GM19452 (cell line): ENCODE results near the gene ANKMY1.

Experiments
- ATAC-seq: cut with Tn5 transposase; IDR thresholded peaks from one replicate; pipeline ENCODE4 v1.9.1; 2021; ENCODE audit not compliant: unreplicated experiment

ANKMY1 gene

DNA sequence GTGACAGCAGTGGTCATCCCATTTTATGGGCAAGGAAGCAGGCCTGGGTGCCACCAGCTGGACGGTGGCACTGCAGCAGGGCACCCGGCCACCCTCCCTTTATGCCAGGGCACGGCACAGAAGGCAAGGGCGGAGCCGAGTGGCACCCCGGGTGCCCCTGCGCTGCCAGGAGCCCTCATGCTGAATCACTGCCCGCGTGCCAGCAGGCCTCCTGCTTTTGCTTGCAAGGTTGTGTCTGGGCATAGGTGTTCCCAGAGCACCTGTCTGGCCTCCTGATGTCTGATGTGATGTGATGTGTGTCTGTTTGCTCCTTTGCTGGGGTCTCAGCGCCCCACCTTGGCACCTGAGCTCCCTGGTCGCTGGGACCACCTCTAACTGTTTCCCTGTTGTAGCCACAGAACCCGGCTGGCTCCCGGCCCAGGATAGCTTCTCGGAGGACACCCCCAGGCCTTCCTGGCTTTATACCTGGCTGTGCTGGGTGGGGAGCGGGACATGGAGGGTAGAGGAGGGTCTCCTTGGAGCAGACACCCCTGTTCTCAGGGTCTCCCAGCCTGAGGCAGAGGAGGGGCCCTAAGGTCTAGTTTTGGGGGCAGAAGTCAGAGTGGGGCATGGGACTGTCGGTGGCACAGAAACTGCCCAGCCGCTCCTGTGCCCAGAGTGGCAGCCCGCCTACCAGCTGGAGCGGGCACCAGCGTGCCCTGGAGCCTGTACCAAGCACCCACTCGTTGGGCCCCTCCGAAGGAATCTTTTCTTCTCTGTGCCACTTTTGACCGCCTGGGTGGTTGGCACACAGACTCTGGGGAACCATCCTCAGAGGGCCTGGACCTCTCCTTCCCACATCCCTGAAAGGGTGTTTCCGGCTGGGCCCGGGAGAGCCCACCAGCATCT is 118.7 kb downstream of the ANKMY1 start:
- ATAC-seq, result no peak

DNA sequence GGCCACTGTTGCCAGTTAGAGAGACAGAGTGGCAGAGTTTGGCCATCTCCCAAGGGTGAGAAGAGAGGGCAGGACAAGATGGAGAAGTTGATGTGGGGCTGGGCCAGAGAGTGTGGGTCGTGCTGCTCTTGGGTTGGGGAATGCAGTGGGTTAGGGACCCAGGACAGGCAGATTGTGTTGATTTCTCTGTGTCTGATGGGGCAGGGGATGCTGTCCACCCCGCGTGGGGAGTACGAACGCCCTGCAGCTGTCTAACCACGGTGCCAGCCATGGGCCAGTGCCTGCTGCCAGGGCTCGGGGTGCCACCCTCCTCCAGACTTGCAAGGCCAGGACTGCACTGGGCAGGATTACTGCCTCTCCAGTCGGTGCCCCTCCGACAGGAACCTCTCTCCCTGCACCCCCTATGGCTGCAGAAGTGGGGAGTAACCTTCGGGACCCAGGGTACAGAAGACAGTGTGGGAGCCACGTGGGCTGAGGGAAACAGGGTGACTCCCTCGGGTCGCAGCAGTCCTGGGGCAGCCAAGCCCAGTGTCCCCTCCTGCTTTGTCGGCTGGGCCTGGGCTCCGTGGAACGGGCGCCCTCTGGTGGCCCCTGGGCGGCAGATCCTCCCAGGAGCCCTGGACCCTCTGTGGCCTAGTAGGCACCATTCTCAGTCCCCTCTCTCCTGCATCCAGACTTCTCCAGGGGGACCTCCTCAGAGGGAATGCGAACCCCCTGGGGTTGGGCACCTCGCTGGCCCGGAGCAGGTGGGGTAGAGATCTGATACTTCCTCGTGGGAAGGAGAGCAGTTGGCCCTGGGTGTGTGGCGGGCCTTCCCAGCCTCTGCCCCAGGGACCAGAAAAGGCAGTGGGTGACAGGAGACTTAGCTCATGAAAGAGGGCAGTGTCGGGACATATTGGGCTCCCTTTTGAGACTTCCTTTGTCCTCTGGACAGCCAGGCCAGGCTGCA is 119.7 kb downstream of the ANKMY1 start:
- ATAC-seq, result peak; percentile 43

DNA sequence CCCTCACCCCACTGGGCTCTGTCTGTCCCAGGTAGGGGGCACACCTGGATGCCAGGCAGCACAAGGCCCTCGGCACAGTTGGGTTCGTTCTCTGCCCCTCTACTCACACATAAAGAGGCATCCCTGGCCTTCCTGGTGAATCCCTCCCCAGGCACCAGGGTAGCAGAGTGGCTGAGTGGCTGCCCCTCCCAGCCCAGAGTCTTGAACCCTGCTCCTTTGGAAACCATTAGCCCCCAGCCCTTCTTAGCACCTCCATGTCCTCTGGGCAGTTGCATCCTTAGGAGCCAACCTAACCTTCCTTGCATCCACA is 120.3 kb downstream of the ANKMY1 start:
- ATAC-seq, result no peak

DNA sequence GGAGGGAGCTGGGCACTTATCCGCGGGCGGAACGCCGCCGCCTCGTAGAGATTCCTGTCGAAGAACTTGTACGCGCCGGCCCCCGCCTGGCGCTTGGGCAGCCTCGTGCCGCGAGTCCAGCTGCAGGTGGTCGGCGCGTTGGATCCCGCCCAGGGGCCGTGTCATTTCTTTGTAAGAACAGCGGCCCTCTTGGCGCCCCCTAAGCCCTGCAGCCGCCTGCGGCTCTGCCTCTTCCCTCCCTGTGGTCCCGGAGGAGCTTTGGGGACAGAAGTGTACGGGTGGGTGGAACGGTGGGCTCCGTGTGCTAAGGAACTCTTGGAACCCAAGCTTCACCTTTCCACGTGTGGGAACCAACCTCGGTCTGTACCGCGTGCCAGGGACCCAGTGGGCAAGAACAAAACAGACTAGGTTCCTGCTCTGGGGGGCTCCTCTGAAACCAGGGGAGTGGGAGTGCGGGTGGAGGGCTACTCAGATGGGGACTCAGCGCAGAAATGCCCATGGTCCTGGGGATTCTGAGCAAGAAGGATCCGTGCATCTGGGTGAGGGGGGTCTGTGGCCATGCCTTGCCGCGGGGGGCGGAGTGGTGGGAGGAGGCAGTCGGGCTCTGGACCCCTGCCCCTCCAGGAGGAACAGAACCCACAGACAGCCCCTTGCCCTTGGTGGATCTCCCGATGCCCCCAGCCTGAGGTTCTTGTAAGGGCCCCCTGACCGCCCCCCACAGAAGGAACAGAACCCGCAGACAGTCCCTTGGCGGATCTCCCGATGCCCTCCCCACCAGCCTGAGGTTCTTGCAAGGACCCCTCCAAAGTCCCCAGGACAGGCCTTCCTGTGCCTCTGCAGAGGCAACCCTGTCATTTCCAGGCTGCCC is 120.9 kb downstream of the ANKMY1 start:
- no peak for ATAC-seq

DNA sequence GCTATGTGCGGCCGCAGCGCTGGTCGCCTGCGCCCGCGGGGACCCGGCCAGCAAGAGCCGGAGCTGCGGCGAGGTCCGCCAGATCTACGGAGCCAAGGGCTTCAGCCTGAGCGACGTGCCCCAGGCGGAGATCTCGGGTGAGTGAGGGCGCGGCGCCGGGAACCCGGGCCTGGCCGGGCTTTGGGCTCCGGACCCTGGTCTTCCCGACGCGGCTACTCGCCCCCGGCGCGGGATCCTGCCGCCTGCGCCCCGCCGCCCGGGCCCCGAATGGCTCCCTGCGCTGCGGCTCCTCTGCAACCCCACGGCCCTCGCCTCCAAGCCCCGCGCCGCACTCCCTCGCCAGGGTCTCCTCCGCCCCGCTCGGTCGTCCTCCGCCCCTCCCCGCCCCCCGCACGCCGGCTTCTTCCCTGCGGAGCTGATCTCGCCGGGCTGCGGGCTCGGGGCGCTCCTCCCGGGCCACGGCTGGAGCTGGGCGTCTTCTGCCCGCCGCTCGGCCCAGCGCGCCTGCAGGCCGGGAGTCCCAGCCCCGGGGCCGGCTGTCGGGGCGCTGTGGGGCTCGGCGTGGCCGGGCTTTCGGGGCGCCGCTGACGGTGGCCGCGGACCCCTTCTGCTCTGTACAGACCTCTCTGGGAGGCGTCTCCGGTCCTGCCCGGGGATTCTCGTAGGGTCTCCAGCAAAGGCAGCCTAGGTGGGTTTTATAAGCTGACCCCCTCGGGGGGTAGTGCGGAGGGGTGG is 121.7 kb downstream of the ANKMY1 start:
- peak; percentile 17 for ATAC-seq

DNA sequence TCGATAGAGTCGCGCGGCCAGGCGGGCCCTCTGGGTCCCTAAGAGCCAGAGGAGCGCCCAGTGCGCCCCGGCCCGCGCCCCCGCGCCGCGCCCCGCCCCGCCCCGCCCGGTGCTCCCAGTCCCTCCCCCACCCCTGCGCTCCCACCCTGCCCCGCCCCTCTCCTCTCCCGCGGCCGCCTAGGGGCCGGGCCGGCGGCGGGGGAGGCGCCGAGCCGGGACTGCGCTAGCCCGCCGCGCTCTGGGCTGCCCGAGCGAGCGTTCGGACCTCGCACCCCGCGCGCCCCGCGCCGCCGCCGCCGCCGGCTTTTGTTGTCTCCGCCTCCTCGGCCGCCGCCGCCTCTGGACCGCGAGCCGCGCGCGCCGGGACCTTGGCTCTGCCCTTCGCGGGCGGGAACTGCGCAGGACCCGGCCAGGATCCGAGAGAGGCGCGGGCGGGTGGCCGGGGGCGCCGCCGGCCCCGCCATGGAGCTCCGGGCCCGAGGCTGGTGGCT is 122.3 kb downstream of the ANKMY1 start, which contains the start of gene GPC1:
Gene GPC1 (plus strand): TSS at position 207 of the 491 bp plus-strand sequence. CDS start 256 bp downstream, at position 463.
- ATAC-seq, result peak; percentile 49

DNA sequence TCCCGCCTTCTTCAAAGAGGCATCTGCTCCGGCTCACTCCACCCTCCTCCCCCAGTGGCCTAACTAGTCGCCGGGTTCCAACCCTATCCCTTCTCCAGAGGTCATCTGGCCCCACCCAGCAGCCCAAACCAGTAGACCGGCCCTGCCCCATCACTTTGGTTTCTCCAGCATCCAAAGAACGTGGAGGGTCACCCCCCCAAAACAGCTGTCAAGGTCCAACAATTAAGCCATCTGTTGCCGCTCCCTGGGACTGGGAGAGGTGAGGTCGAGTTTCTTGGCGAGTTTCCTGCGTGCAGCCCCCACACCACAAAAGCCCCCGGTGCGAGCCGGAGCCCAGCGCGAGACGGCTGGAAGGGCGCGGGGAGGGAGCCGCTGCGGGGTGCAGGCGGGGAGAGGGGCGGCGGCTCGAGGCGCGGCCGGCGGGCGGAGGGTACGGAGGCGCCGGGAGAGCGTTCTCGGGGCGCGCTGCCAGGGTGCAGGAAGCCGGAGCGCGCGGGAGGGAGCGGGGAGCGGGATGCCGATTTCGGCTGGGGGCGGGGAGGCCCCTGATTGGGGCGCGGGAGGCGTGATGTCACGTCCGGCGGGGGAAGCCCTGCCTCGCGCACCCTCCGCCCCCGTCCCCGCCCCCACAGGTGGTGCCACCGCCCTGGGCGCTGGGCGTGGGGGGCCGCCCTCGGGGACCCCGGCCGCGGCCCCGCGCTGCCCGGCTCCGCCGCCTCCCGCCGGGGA is 122.9 kb downstream of the ANKMY1 start:
- peak; percentile 49 for ATAC-seq

DNA sequence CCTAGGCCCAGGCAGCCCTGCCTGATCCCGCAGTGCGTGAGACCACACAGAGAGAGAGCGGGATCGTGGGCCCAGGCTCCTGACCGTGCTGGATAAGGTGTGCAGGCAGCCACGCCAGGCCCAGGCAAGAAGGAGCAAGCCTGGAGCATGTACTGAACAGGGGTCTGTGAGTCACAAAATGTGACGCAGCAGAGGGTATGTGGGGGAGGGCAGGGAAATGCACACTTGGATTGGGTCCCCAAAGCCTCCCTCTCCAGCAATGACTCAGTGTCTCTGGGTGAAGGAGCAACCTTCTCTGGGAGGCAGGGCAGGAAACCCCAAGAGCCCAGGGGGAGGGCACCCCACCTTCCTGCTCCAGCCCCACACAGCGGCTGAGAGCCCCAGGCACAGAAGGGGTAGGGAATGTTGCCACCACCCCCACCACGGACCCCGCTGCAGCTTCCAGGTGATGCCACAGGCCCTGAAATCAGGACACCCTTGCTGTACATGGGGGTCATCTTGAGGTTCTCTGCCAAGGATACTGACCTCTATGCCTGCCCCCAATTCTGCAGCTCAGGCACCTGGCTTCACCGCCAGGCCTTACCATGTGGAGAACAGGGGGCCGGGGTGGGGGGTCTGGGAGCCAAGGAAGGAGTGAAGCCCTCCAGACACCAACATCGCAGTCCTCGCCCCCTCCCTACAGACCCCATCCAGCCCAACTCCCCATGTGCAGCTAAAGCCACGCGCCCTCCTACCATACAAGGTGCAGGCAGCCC is 123.6 kb downstream of the ANKMY1 start:
- ATAC-seq, result no peak

DNA sequence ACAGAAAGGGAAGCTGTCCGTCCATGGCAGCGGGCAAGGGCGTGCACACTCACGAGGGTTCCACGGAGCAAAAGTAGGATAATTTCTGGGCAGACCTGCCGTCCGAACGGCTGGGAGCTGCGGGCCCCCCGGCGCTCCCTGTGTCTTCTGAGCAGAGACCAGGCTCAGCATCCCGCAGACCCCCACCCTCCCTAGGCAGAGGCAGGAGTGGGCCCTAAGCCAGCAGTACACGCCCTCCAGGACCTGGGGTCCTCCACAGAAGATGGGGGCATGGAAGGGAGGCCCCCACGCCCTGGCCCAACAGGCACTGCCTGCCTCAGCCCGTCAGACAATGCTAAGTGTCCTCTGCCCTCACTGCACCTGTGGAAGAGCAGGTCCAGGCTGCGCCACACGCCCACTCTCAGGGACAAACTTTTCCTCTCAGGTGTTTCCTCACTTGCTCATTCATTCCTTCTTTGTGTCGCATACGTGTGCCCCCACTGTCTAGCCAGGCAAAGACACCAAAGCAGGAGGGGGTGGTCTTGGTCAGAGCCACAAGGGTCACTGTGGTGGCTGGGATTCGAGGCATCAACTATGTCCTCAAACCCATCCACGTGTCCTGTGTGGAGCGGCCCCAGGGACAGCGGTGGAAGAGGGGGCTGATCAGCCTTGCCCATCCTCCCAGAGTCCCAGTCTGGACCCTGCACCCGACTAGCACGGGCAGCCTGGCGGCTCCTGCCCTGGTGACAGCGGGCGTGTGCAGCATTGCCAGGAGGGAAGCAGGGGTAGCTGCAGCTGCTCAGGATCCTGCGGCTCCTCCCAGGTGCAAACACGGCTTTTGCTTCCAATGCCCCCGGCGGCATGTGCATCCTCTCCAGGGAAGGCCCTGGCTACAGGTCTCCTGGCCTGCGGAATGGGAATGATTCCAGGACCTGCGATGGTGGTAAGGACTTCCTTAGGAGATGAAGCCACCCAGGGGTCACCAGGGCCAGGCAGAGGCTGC is 124.7 kb downstream of the ANKMY1 start:
- no peak for ATAC-seq

DNA sequence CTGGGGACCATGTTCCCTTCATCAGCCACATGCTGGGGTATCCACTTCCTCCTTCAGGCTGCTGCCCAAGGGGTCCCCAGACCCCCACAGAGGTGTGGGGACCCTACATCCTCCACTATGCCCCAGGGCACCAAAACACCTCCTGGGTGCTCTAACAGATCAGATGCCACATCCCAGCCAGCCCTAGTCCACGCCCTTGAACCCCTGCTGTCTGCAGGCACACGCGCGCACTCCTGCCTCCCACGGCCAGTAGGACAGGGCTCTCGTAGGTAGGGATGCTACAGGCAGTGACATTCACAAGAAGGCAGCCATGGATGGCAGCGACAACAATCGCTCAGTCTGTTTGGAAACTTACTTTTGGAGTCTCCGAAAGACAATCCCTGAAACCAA is 125.4 kb downstream of the ANKMY1 start:
- ATAC-seq, result no peak

DNA sequence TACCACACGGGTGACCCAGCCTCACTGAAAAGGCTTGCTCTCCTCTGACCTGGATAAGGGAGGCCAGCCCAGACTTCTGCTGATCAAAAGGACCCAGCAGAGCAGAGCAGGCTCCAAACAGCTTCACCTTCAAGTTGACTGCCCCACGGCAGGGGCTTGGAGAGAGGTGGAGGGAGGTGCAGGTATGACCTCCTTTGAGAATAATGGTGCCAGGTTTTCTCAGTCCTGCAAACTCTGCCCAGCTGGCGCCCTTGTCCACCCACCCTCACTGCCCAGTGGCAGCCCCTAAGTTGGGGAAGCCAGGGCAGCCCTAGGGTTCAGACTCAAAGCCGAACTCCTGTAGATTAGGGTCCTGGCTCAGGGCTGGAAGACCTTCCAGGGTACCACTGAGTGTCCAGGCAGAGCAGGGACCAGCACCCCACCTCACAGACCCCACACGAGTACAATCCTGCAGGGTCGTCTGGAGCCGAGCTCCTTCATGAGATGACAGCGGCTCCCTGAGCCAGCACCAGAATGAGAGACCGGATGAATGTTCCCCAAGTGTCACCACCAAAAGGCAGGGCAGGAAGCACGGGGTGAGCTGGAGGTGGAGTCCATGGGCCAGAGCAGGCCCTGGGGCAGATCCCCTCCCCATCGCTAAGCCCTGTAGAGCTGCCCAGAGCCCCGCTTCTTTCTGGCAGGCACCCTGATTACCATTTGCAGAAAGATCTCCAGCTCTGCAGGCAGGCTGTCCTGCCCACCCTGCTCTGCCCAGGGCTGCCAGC is 125.9 kb downstream of the ANKMY1 start:
- ATAC-seq, result no peak

DNA sequence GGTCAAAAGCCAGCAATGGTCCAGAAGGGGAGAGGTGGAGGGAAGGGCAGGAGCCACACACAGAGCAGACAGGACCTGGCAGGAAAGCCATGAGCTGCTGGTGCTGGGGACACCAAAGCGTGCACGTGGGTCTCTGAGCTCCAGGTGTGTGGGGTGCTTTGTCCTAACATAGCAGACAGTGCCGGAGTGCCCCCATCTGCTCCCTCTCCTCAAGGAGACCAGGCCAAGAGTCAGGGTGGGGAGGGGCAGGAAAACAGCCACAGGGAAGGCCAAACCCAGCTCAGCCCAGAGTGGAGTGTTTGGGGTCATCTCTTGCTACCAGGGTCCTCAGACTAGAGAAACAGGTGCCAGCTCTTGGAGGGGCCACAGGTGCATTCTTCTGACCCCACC is 126.5 kb downstream of the ANKMY1 start:
- ATAC-seq, result no peak

DNA sequence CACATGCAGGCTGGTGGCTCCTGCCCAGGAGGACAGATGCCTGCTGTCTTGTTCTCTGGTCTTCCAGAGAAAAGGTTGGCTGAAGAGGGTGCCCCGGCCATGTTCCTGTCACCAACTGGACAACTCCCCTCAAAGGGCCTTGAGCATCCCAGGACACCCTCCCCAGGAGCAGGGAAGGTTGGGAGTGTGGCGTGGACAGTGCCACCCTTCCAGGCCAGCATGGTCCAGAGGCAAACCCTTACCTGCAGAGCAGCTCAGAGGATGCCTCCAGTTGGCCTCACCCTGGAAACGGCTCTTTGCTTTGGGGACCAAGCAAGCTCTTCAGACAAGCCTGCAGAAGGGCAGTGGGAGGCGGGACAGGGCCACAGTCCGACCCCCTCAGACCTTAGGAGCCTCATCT is 127.2 kb downstream of the ANKMY1 start:
- no peak for ATAC-seq

DNA sequence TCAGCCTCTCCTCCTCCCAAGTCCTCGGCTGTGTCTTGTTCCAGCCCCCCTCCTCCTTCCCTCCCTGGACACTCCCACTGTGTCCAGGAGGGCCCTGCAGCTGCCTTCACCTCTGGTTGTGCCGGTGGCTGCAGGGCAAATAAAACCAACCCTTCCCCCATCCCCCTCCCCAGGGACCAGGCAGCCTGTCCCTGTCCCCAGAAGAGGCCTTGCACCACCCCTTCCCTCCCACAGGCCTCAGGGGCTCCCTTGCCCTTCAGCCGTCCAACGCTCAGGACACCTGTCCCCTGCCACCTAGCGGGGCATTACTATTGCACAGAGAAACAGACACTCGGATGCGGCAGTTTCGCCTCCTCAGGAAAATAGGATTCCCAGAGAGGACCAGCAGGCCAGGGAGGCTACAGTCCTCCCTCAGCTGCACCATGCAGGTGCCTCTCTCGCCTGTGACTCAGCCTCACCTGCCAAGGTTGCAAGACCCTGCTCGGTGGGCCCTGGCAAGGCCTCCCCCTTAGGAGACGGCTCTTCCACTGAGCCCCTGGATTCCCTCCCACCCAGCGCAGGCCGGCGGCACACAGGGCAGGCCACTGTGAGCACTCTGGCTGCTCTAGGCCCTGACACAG is 127.8 kb downstream of the ANKMY1 start:
- ATAC-seq, result no peak
